AG09309 (cell line): ENCODE results near the gene NAV2.
"Not testable (repeated sequence)": the region's sequence is repeated elsewhere in the genome, so short reads cannot be mapped to it uniquely, and the experiment has no call there.

Experiments used
- DNase-seq: peaks from one replicate; pipeline ENCODE4 v3.0.0-alpha.2; 2010; ENCODE audit warnings: low read depth
- H3K4me3 ChIP-seq: 2 replicates; pipeline ENCODE4 v1.5.1; 2011; ENCODE audit warnings: mild to moderate bottlenecking, low read depth, low read length, moderate library complexity; ENCODE audit not compliant: control insufficient read depth
- TF ChIP-seq, protein P1 (sequence below): IDR thresholded peaks from 2 replicates; pipeline ENCODE4 v1.5.1; 2011; ENCODE audit warnings: mild to moderate bottlenecking, low read depth, low read length, inconsistent platforms; ENCODE audit not compliant: insufficient read depth, control insufficient read depth; ENCODE audit errors: missing control alignments

The NAV2 gene

DNA sequence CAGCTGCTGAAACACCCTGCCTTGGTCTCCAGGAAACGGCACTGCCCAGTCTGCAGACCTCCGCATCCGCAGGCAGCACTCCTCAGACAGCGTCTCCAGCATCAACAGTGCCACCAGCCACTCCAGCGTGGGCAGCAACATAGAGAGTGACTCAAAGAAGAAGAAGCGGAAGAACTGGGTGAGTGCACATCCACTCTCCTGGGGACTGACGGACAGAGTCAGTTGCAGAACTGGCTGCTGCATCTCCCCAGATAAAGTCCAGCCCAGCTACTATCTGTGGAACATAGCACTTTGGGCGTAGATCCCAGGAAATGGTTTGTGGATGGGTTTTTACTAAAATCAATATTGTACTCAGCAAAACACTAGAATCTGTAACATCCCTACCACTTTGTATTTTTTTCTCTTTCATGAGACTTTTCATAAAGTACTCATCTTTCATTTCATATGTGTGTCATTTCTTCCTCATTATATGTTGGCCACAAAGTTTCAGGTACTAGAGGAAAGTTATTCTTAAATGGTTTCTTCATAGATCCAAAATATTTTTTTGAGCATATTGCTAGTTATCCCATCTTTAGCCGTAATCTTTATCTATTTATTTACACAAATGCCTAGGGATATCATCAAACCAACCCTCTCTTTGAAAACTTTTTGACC lies 367.5 kb downstream of the NAV2 start:
- no peak for DNase-seq
- no peak overlapping the region for H3K4me3 ChIP-seq
- TF ChIP-seq, protein P1, sequence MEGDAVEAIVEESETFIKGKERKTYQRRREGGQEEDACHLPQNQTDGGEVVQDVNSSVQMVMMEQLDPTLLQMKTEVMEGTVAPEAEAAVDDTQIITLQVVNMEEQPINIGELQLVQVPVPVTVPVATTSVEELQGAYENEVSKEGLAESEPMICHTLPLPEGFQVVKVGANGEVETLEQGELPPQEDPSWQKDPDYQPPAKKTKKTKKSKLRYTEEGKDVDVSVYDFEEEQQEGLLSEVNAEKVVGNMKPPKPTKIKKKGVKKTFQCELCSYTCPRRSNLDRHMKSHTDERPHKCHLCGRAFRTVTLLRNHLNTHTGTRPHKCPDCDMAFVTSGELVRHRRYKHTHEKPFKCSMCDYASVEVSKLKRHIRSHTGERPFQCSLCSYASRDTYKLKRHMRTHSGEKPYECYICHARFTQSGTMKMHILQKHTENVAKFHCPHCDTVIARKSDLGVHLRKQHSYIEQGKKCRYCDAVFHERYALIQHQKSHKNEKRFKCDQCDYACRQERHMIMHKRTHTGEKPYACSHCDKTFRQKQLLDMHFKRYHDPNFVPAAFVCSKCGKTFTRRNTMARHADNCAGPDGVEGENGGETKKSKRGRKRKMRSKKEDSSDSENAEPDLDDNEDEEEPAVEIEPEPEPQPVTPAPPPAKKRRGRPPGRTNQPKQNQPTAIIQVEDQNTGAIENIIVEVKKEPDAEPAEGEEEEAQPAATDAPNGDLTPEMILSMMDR: no peak

DNA sequence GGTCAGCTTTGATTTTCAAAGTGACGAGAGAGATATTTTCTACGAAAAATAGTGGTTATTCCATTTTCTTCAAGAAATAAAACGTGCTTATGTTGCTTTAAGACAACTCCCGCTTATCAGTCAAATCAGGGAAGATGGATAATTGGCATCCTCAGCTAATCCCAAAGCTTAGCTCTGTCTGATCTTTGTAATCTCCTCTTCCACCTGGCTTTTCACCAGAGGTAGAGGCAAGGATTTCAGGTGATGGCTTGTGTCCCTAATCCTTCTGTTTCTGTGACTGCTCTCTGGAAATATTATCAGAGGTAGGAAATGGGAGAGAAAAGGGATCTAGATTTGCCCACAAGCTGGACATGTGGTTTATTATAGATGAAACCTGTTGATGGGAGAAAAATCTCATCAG lies 368.7 kb downstream of the NAV2 start:
- no peak for DNase-seq
- TF ChIP-seq, protein P1: no peak
- H3K4me3 ChIP-seq: no peak overlapping the region

DNA sequence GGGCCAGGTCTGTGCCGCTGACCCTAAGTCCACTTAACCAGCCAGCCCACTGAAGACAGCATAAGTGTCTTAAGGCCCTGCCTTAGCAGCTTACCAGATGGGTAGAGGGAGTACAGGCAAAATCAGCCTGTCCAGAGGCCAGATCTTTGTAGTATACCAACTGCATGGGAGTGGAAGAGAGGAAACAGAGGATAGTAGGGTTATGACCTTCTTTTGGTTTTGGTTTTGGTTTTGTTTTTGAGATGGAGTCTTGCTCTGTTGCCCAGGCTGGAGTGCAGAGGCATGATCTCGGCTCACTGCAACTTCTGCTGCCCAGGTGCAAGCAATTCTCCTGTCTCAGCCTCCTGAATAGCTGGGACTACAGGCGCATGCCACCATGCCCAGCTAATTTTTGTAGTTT lies 371.2 kb downstream of the NAV2 start:
- H3K4me3 ChIP-seq, DNase-seq: not testable (repeated sequence)

DNA sequence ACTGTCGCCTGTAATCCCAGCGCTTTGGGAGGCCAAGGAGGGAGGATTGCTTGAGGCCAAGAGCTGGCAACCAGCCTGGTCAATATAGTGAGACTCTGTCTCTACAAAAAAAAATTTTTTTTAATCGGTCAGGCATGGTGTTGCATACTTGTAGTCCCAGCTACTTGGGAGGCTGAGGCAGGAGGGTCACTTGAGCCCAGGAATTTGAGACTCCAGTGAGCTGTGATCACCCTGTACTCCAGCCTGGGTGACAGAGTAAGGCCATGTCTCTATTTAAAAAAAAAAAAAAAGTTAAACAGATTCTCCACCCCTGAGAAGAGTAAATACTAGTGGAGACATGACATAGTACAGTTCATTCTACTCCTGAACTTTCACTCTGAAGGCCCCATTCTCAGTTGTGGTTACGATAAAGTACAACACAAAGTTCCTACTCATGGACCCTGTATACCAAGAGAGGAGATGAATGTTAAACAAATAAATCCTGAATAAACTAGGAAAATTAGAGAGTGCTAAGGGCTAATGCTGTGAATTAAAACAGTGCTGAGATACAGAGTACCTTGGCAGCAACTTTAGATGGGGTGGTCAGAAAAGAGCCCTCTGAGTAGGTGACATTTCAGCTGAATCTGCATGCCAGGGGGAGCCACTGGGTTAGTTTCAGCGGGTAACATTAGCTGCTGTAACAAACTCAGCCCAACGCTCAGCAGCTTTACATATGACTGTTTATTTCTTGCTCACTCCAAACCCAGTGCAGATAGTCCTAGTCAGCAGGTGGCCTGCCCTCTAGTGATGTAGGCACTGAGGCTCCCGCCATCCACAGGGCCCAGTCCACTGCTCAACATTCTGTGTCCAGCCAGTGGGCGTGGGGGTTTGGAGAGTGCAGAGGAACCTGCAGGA lies 372.5 kb downstream of the NAV2 start:
- DNase-seq: no peak
- TF ChIP-seq, protein P1: no peak
- H3K4me3 ChIP-seq: no peak overlapping the region

DNA sequence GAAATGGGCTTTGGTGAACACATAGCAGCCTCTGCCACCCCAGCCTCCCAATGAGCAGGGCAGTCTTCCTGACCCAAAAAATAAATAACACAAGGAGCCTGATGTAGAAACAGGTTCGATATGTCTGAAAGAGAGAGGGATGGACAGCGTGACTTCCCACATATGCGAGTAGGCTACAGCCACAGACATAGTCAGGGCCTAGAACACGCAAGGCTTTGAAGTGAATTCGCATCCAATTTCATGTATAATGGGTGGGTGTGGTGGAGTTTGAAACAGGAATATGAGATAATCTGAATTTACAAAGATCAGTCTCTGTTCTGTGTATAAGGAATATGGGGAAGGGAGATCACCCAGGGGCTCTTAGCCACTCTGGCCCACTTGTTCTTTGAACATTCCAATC lies 373.3 kb downstream of the NAV2 start:
- no peak for DNase-seq
- no peak overlapping the region for H3K4me3 ChIP-seq
- TF ChIP-seq, protein P1: no peak

DNA sequence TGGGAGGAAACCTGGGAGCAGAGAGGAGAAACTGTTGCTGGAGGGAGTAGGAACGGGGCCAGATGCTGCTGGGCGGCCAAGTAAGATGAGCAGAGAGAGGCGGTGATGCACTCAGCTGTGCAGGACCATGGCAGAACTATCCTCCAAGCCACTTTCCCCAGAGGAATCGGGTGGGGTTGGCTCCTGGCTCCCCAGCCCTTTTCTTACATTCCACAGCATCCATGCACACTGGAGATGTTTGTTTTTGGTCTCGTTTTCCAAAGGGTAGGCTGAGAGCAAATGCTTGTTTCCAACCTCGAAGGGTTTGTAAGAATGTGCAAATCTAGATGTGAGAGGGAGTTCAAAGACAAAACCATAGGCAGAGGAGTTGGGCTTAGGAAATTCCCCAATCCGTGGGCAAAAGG lies 374.5 kb downstream of the NAV2 start:
- DNase-seq: peak; percentile 53
- no peak overlapping the region for H3K4me3 ChIP-seq
- TF ChIP-seq, protein P1: no peak
